GM19463 (cell line): ENCODE results near the gene LAGE3.

Experiments used
- ATAC-seq: cut with Tn5 transposase; IDR thresholded peaks from one replicate; pipeline ENCODE4 v1.9.1; 2021; ENCODE audit warnings: mild to moderate bottlenecking, moderate library complexity; ENCODE audit not compliant: unreplicated experiment

LAGE3 gene

GRCh38 chrX:154477891-154478477 is 1.1 kb downstream of the LAGE3 start:
- ATAC-seq, result no peak

GRCh38 chrX:154476821-154477220 is 2.3 kb downstream of the LAGE3 start:
- no peak for ATAC-seq

GRCh38 chrX:154473683-154474082 is 5.4 kb downstream of the LAGE3 start:
- ATAC-seq, result no peak

- no peak for ATAC-seq
Observed at GRCh38 chrX:154472685-154473632, 6.1 kb downstream of the LAGE3 start.

- ATAC-seq, result no peak
Observed at GRCh38 chrX:154471839-154472684, 7.0 kb downstream of the LAGE3 start.

- no peak for ATAC-seq
Observed at GRCh38 chrX:154470914-154471568, 8.0 kb downstream of the LAGE3 start.

GRCh38 chrX:154470434-154470833 is 8.6 kb downstream of the LAGE3 start:
- ATAC-seq, result no peak

GRCh38 chrX:154469880-154470279 is 9.2 kb downstream of the LAGE3 start:
- ATAC-seq, result no peak

GRCh38 chrX:154469114-154469513 is 10.0 kb downstream of the LAGE3 start:
- ATAC-seq, result no peak

- no peak for ATAC-seq
Observed at GRCh38 chrX:154468217-154468616, 10.9 kb downstream of the LAGE3 start.

- no peak for ATAC-seq
Observed at GRCh38 chrX:154467556-154467955, 11.5 kb downstream of the LAGE3 start.

GRCh38 chrX:154466907-154467306 is 12.2 kb downstream of the LAGE3 start:
- no peak for ATAC-seq

GRCh38 chrX:154466036-154466435 is 13.0 kb downstream of the LAGE3 start:
- no peak for ATAC-seq

GRCh38 chrX:154465601-154466000 is 13.5 kb downstream of the LAGE3 start:
- ATAC-seq, result no peak

GRCh38 chrX:154464806-154465365 is 14.2 kb downstream of the LAGE3 start:
- ATAC-seq, result no peak

GRCh38 chrX:154463611-154464220 is 15.4 kb downstream of the LAGE3 start:
- ATAC-seq, result no peak

- no peak for ATAC-seq
Observed at GRCh38 chrX:154462396-154462795, 16.7 kb downstream of the LAGE3 start.

- no peak for ATAC-seq
Observed at GRCh38 chrX:154460326-154460725, 18.8 kb downstream of the LAGE3 start.

- no peak for ATAC-seq
Observed at GRCh38 chrX:154459832-154460231, 19.2 kb downstream of the LAGE3 start.
